Skin of body (tissue), 2 donors: ENCODE measurements around the gene BAMBI. TPM values are rescaled to one million over a fixed set of nuclear protein-coding genes. Genes with fewer than 3 reads are reported as not detected.

Experiments used
- DNase-seq: peaks from one replicate; lab custom pipeline; 2025; lab: John Stamatoyannopoulos, UW
- total RNA-seq: library from RNA; depleted of rRNA; stranded (reverse); fragments of >200 nt; gene quantifications from one replicate; pipeline ENCODE4 v1.2.3, GENCODE V29; 2014

BAMBI gene
- total RNA-seq, 1 donor from 2014 or later: 8.0 TPM

DNA sequence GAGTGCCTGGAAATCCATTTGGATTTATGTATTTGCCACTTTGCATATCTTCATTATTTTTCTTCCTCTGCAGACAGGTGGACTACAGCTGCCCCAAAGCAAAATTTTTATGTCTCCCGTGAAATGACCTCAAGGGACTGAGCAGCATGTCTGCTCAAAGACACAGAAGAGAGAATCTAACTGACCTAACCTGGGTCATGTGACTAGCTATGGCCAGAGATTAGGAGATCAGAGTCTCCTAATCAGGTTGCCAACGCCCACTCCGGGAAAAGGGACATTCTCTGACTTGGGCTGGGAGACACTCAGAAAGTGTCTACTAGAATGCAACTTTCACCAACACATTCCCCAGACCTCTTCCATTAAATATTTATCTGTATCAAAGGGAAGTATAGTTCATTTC, 2.5 kb upstream of the BAMBI start:
- DNase-seq: no peak

- DNase-seq: no peak
Observed at GRCh38 chr10:28676326-28676967, 874 bp upstream of the BAMBI start.

GRCh38 chr10:28677888-28678686, 766 bp downstream of the BAMBI start:
- no peak for DNase-seq

DNA sequence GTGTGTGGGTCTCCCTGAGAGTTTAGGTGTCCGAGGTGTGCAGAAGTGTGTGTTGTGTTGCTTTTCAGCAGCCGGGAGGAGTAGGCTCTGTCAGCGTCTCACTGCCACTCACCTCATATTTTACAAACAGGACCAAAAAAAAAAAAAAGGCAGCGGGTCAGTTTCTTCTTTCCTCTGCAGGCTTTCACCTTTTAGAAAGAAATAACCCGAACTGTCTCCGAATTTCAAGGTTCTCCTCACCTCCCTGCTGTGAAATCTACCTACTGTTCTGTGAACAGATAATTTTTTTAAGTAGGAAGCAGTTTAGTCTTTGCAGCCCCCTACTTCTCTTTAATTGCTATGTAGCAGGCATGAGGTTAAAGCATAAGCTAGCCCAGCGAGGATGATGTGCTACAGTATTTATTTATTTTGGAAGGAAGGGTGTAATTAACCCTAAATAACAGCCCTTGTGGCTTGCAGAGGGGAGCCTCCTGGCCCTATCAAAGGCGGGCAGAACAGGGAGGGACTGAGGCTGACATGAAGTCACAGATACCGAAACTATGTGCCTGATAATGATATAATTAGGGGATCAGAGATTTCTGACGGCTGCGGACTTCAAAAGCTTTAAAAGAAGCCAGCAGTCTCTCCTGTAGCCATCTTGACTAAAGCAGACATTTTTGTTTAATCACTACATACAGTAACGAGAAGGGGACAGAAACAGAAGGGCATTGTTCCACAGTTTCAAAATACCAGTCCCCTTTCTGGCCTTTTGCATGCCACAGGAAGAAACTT, 1.6 kb downstream of the BAMBI start:
- DNase-seq: peak; percentile 14

DNA sequence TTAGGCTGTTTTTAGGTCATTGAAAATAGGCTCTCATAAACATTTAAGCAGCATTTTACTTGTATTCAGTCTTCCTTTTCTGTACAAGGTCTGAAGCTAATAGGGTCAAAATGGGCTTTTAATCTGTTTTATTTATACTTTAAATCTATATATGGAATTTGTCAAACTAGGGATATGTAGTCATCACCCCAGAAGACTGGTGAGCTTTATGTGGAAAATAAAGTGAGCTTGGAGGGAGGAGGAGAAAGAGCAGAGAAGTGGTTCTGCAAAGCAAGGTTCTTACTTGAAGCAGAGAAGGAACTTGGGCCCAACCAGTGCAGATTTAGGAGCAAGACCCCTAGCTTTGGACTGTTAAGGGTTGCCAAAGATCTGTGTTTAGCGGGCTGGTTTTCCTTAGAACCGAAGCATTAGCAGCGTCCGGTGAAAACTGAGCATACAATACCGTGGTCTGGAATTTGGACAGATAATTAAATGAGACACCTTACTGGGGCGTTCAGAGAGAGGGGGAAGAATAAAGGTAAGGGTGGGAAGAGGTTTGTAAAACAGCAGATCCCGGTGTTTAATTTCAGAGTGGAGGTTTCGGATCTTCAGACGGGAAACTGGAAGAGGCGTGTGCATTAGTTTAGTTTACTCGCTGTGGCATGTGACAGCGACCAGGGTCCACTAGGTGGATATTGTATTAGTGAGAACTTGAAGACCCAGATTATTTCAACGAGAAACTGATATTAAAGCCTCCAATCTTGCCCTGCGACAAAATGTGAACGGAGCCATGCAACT, 2.4 kb downstream of the BAMBI start:
- no peak for DNase-seq

- no peak for DNase-seq
Observed at GRCh38 chr10:28680358-28680752, 3.0 kb downstream of the BAMBI start.

DNA sequence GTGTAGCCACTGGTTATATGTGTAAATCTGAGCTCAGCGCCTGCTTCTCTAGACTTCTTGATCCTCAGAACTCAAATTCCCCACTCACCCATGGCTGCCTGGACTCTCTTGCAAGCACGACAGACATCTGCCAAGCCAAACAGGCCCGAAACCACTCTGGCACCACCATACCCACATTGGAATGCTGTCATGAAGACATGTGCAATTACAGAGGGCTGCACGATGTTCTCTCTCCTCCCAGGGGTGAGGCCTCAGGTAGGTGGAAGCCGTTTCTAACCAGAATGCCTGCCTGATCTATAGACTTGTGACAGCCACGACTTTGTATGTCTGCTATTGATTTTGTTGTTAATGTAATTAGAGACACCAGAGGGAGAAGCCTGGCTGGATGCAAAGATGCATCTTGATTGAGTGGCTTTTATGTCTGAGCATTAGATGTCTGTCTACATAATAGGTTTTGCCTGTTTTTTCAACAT, 4.0 kb downstream of the BAMBI start:
- DNase-seq: no peak

DNA sequence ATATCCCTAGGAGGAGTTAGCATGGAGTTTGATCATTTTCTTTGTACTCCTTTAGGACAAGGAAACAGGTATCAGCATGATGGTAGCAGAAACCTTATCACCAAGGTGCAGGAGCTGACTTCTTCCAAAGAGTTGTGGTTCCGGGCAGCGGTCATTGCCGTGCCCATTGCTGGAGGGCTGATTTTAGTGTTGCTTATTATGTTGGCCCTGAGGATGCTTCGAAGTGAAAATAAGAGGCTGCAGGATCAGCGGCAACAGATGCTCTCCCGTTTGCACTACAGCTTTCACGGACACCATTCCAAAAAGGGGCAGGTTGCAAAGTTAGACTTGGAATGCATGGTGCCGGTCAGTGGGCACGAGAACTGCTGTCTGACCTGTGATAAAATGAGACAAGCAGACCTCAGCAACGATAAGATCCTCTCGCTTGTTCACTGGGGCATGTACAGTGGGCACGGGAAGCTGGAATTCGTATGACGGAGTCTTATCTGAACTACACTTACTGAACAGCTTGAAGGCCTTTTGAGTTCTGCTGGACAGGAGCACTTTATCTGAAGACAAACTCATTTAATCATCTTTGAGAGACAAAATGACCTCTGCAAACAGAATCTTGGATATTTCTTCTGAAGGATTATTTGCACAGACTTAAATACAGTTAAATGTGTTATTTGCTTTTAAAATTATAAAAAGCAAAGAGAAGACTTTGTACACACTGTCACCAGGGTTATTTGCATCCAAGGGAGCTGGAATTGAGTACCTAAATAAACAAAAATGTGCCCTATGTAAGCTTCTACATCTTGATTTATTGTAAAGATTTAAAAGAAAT, 4.8 kb downstream of the BAMBI start:
- DNase-seq: no peak

DNA sequence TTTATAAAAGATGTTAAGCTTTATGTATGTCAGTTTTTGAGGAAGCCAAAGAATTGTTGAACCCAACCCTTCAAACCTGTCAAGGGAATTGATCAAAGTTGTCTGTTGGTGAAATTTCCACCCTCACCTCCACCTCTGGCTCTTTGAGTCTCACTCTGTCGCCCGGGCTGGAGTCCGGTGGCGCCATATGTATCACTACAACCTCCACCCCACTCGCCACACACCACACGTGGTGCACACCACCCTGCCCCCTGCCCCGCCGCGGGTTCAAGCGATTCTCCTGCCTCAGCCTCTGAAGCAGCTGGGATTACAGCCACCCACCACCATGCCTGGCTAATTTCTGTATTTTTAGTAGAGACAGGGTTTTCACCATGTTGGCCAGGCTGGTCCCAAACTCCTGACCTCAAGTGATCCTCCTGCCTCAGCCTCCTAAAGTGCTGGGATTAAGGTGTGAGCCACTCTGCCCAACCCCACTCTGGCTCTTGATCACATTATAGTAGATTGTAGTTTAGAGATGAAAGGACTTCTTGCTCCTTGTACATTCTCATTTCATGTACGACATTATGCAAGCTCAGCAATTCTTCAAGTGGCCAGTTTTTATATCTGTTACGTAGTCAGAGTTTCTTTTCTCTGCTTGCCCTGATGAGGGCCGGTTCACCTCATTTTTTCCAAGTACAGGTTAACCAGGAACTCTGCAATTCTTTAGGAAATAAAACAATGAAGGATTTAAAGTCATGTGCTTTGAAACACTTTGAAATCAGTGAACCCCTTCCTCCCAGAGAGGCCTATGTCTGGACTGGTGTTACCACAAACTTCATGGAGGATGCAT, 7.0 kb downstream of the BAMBI start:
- no peak for DNase-seq

- DNase-seq: no peak
Observed at GRCh38 chr10:28684986-28685580, 7.8 kb downstream of the BAMBI start.

DNA sequence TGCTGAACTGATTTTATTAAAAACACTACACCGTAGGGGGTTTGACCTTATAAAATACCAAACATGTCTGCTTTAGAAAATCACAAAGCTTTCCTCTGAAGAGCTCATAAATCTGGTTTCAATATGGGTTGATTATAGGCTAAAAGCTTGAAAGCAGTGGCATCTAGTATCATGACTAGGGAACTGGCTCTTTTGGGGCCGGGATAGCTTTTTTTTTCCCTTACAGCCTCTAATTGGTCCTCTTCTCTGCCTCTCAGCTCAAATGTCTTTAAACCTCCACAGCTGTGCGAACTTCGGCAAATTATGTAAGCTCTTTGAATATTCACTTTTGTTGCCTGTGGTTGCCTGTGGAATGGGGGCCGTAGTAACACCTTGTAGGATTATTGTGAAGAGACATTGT, 8.4 kb downstream of the BAMBI start:
- no peak for DNase-seq

DNA sequence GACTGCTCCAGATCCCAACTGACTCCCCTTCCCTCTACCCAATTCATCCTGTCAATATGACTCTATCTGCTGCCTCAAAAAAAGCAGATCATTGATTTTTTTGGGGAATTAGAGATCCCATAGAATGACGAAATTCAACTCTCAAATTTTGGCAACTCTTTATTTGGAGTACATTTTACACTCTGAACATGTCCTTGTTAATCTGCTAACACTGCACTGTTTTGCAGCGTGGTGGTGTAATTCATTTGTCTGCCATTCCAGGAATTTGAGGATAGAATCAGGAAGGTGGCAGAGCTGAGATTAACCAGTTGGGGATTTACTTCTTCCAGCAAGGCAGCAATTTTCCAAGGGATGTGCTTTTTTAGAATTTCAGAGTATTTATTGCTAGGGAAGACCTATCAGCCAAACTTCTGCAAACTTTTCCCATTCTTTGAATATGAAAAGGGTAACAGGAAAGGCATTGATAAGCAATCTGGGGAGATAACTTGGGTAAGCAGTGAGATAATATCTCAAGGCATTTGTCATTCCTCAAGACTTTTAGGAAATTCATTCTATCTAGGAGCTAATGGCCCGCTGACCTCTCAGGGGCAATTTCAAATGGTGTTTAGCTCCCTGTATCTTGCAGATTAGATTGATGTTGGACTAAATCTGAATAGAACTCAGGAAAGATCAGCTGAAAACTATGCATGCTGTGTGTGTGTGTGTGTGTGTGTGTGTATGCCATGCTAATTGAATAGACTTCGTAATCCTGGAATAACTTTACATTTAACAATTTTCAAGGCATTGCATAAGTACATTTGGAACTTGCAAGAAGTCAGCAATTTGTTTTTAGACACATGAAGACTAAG, 9.7 kb downstream of the BAMBI start:
- DNase-seq: no peak

- no peak for DNase-seq
Observed at GRCh38 chr10:28687683-28688001, 10.3 kb downstream of the BAMBI start.

- no peak for DNase-seq
Observed at GRCh38 chr10:28690545-28690944, 13.2 kb downstream of the BAMBI start.

DNA sequence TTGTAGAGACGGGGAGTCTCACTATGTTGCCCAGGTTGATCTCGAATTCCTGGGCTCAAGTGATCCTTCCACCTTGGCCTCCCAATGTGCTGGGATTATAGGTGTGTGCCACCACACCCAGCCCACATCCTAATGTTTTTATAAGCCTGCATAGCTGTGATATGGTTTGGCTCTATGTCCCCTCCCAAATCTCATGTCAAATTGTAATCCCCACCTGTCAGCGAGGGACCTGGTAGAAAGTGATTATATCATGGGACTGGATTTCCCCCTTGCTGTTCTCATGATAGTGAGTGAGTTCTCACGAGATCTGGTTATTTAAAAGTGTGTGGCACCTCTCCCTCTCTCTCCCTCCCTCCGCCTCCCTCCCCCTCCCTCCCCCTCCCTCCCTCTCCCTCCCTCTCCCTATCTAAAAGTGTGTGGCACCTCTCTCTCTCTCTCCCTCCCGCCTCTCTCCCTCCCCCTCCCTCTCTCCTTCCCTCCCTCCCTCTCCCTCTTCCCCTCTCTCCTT, 13.9 kb downstream of the BAMBI start:
- no peak for DNase-seq

GRCh38 chr10:28692050-28692449, 14.7 kb downstream of the BAMBI start:
- no peak for DNase-seq

DNA sequence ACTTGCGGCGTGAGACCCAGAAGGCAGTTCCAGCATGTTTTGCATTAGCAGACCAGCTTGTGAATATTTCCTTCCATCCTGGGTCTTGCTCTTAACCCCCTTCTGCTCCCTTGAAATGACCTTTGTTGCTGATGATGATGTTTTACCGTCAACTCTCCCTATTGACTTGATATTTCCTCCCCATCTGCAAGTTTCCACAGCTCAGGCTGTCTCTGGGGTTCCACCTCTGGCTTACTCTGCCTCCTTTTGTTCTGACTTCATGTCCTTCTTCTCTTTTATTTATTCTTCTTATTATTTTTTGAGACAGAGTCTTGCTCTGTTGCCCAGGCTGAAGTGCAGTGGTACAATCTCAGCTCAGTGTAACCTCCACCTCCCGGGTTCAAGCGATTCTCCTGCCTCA, 17.2 kb downstream of the BAMBI start:
- no peak for DNase-seq

GRCh38 chr10:28698075-28698474, 20.8 kb downstream of the BAMBI start:
- no peak for DNase-seq
